Breast epithelium (tissue), 4 donors: ENCODE results near the gene GNAI1. TPM values are rescaled to one million over a fixed set of nuclear protein-coding genes. Genes with fewer than 3 reads are reported as not detected.

Experiments
- DNase-seq, 2 donors: peaks; one replicate each; pipeline ENCODE4 v3.0.0-alpha.2; 2019; ENCODE audit warnings: low spot score in 2 of 2
- H3K27ac ChIP-seq, 2 donors: fragments of 200-600 bp; sonication (generic) in 1 of 2; one replicate each; pipeline ENCODE4 v1.5.1; 2016 to 2019; ENCODE audit warnings: mild to moderate bottlenecking in 1 of 2
- H3K27me3 ChIP-seq, 2 donors: fragments of 200-600 bp; sonication (generic) in 1 of 2; one replicate each; pipeline versions ENCODE4 v1.5.1 to v1.6.0; 2017 to 2019; ENCODE audit warnings: control low read depth in 1 of 2, mild to moderate bottlenecking in 1 of 2
- H3K36me3 ChIP-seq: fragments of 200-600 bp; one replicate; pipeline ENCODE4 v1.5.1; 2019
- H3K4me1 ChIP-seq, 2 donors: fragments of 200-600 bp; sonication (generic); one replicate each; pipeline ENCODE4 v1.5.1; 2016 to 2019; ENCODE audit warnings: control low read depth in 1 of 2
- H3K4me3 ChIP-seq, 3 donors: fragments of 200-600 bp; sonication (generic); 1 replicate in 2 of 3; 2 replicates in 1 of 3; pipeline ENCODE4 v1.5.1; 2016 to 2019; ENCODE audit warnings: mild to moderate bottlenecking in 3 of 3, moderate library complexity in 2 of 3
- H3K9me3 ChIP-seq, 2 donors: fragments of 200-600 bp; sonication (generic) in 1 of 2; one replicate each; pipeline ENCODE4 v1.5.1; 2016 to 2019; ENCODE audit warnings: control low read depth in 1 of 2
- CTCF ChIP-seq, 3 donors: fragments of 450-650 bp; IDR thresholded peaks; one replicate each; pipeline ENCODE4 v1.5.1; 2016 to 2017; ENCODE audit warnings: antibody characterized with exemption in 3 of 3, mild to moderate bottlenecking in 3 of 3, moderate library complexity in 3 of 3
- POLR2A ChIP-seq: fragments of 450-650 bp; IDR thresholded peaks from one replicate; pipeline ENCODE4 v1.6.1; 2016; ENCODE audit warnings: antibody characterized with exemption, mild to moderate bottlenecking, moderate library complexity
- POLR2AphosphoS5 ChIP-seq, 3 donors: sonication (generic); formaldehyde crosslinking; IDR thresholded peaks; one replicate each; pipeline ENCODE4 v1.6.1; 2017; ENCODE audit warnings: antibody characterized with exemption in 3 of 3
- intact Hi-C: fragments of 100-400 bp; cut with DNase I; formaldehyde crosslinking; loops from one replicate; pipeline ENCODE4 v1.15.1; 2023; ENCODE audit warnings: low total_unique reads
- total RNA-seq, 3 donors: library from RNA; depleted of rRNA; stranded (reverse); fragments of >200 nt; gene quantifications; one replicate each; pipeline ENCODE4 v1.1.0, GENCODE V29; 2016

Gene GNAI1
- total RNA-seq, 3 donors from 2014 or later: 25.6 to 75.2 (median 27.5) TPM

GRCh38 chr7:80131675-80132435, 2.8 kb upstream of the GNAI1 start:
- DNase-seq: no peak
- no peak overlapping the region for H3K27ac ChIP-seq
- intact Hi-C loops: no loop called here
- H3K4me1 ChIP-seq: no peaks in the 10 kb centered on the region
- no peaks in the 10 kb centered on the region for H3K36me3 ChIP-seq
- no peaks in the 10 kb centered on the region for H3K27me3 ChIP-seq
- no peaks in the 10 kb centered on the region for H3K9me3 ChIP-seq
- no peak for TF ChIP-seq POLR2A
- no peak for TF ChIP-seq POLR2AphosphoS5 (IDR thresholded peaks at IDR 0.05)
- TF ChIP-seq CTCF (IDR thresholded peaks at IDR 0.05): no peak
- H3K4me3 ChIP-seq: no peak overlapping the region

- H3K9me3 ChIP-seq: no peaks in the 10 kb centered on the region
- no peak for DNase-seq
- no peaks in the 10 kb centered on the region for H3K4me1 ChIP-seq
- intact Hi-C loops: no loop called here
- H3K4me3 ChIP-seq: no peak overlapping the region
- no peaks in the 10 kb centered on the region for H3K36me3 ChIP-seq
- TF ChIP-seq CTCF (IDR thresholded peaks at IDR 0.05) (no peak), POLR2AphosphoS5 (IDR thresholded peaks at IDR 0.05) (no peak)
- no peaks in the 10 kb centered on the region for H3K27me3 ChIP-seq
- no peak overlapping the region for H3K27ac ChIP-seq
Observed at GRCh38 chr7:80132594-80132993, 2.0 kb upstream of the GNAI1 start.

DNA sequence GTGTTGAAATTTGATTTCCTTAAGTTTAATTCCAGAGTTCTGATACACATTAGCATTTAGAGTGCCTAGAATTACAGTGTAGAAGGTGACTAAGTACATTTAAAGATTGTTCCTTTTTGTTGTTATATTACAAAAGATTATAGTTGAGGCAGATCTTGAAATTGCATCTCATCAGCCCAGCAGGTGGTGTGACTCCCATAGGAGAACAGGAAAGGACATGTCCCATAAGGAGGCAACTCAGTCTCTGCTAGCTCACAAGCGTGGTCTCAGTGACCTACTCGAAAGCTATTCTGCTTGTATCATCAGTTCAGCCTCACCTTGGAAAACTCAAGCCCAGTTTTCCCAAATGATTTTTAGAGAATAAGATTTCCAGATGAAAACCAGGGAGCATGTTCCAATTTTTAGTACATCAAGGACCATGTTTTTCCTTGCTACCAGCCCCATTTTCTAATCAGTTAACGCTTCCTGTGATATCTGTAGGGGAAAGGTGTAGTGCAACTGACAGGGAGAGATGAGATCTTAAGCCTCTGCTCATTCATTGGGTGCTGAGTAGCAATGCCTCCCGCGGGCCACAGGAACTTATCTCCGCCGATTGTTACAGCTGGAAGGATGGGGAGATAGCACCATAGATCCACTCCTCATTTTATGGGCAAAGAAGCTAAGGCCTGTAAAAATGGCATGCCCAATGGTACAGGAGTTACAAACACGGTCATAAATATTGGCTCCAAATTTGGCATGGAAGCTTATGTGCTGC, 1.1 kb upstream of the GNAI1 start:
- Histone ChIP-seq H3K27me3 (no peaks in the 10 kb centered on the region), H3K9me3 (no peaks in the 10 kb centered on the region), H3K27ac (peak overlapping the region; percentile 87 to 89), H3K36me3 (no peaks in the 10 kb centered on the region), H3K4me3 (peak overlapping the region in 2 of 3 donors; percentile 86 to 92), H3K4me1 (no peaks in the 10 kb centered on the region)
- no peak for TF ChIP-seq POLR2A
- intact Hi-C loops: no loop called here
- no peak for DNase-seq

DNA sequence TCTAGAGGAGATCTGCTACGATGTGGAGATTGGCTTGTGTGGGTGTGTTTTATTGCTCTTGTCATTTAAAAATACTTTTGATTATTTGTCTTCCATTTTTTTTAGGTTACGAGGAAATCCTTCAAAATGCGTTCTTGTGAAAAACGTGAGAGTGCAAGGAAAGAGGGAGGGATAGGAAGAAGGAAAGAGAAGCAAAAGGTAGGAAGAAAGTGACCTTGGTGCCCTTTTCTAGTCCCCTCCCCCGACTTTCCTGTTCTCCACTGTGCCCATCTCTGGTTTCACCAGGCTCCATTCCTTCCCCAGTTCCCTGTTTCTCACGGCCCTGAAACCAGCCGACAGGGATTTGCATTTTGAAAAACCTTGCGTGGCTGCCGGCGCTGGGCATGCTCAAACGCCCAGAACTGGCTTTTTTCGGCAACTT, 506 bp upstream of the GNAI1 start:
- Histone ChIP-seq H3K9me3 (no peaks in the 10 kb centered on the region), H3K27me3 (no peaks in the 10 kb centered on the region), H3K4me3 (peak overlapping the region; percentile 82 to 92 (median 86)), H3K4me1 (no peaks in the 10 kb centered on the region), H3K27ac (peak overlapping the region; percentile 87 to 89), H3K36me3 (no peaks in the 10 kb centered on the region)
- intact Hi-C loops: no loop called here
- DNase-seq: peak in 1 of 2 donors; percentile 50
- TF ChIP-seq POLR2A: no peak
- TF ChIP-seq CTCF (IDR thresholded peaks at IDR 0.05): no peak
- TF ChIP-seq POLR2AphosphoS5 (IDR thresholded peaks at IDR 0.05): no peak

GRCh38 chr7:80135309-80136104, 876 bp downstream of the GNAI1 start:
- H3K36me3 ChIP-seq: no peaks in the 10 kb centered on the region
- H3K4me1 ChIP-seq: no peaks in the 10 kb centered on the region
- H3K27me3 ChIP-seq: no peaks in the 10 kb centered on the region
- intact Hi-C loops: no loop called here
- no peak for DNase-seq
- H3K27ac ChIP-seq: peak overlapping the region; percentile 87 to 89
- peak overlapping the region; percentile 82 to 92 (median 86) for H3K4me3 ChIP-seq
- TF ChIP-seq CTCF (IDR thresholded peaks at IDR 0.05) (no peak), POLR2AphosphoS5 (IDR thresholded peaks at IDR 0.05) (no peak), POLR2A (no peak)
- no peaks in the 10 kb centered on the region for H3K9me3 ChIP-seq
